ENCODE data around the gene FBP2.

GRCh38 chr9:94568250-94568889 is 25.3 kb downstream of the FBP2 start:
- TF ChIP-seq TEAD4 (IDR thresholded peaks at IDR 0.05) (no peak), FOXM1 (IDR thresholded peaks at IDR 0.05; ENCODE audit: borderline replicate concordance, low read depth) (no peak), RAD21 (IDR thresholded peaks at IDR 0.05; ENCODE audit: low read depth) (no peak), CEBPB (IDR thresholded peaks at IDR 0.05) (no peak), TAF1 (IDR thresholded peaks at IDR 0.05; ENCODE audit: low read depth) (no peak), USF1 (IDR thresholded peaks at IDR 0.05) (no peak)
